GM23338 (cell line): ENCODE data around the gene FOXQ1. TPM values are rescaled to one million over a fixed set of nuclear protein-coding genes. Genes with fewer than 3 reads are reported as not detected.

Source experiments
- ATAC-seq: fragments of 200-7000 bp; cut with Tn5 transposase; 3 replicates; pipeline ENCODE4 v1.9.1; 2020
- DNase-seq: peaks from one replicate; pipeline ENCODE4 v3.0.0-alpha.2; 2015; ENCODE audit warnings: low spot score
- H2AFZ ChIP-seq: fragments of 200-600 bp; sonication (generic); 2 replicates; pipeline ENCODE4 v1.8.0; 2016; ENCODE audit warnings: antibody characterized with exemption, mild to moderate bottlenecking, moderate library complexity
- H3F3A ChIP-seq: fragments of 200-600 bp; sonication (generic); replicated peaks from 2 replicates; pipeline ENCODE4 v1.8.0; 2017; ENCODE audit warnings: antibody characterized with exemption, mixed run types, low read depth
- H3K27ac ChIP-seq: fragments of 200-600 bp; sonication (generic); 2 replicates; pipeline ENCODE4 v1.6.1; 2016; ENCODE audit warnings: low read depth
- H3K27me3 ChIP-seq: fragments of 200-600 bp; sonication (generic); 2 replicates; pipeline ENCODE4 v1.8.0; 2016; ENCODE audit warnings: mild to moderate bottlenecking, mixed run types, moderate library complexity; ENCODE audit not compliant: insufficient read depth
- H3K36me3 ChIP-seq: fragments of 200-600 bp; sonication (generic); 2 replicates; pipeline ENCODE4 v1.8.0; 2016; ENCODE audit warnings: mild to moderate bottlenecking; ENCODE audit not compliant: insufficient read depth
- H3K4me1 ChIP-seq: fragments of 200-600 bp; sonication (generic); 2 replicates; pipeline ENCODE4 v1.8.0; 2016; ENCODE audit warnings: mild to moderate bottlenecking, moderate library complexity; ENCODE audit not compliant: insufficient read depth
- H3K4me2 ChIP-seq: fragments of 200-600 bp; sonication (generic); 2 replicates; pipeline ENCODE4 v1.7.1; 2017; ENCODE audit warnings: mixed run types
- H3K4me3 ChIP-seq: fragments of 200-600 bp; sonication (generic); 2 replicates; pipeline ENCODE4 v1.6.1; 2016; ENCODE audit warnings: mixed run types
- H3K79me2 ChIP-seq: fragments of 200-600 bp; sonication (generic); replicated peaks from 2 replicates; pipeline ENCODE4 v1.8.0; 2017; ENCODE audit warnings: mild to moderate bottlenecking; ENCODE audit not compliant: insufficient read depth
- H3K9me2 ChIP-seq: fragments of 200-600 bp; sonication (generic); 2 replicates; pipeline ENCODE4 v1.8.0; 2017; ENCODE audit not compliant: insufficient read depth
- H4K20me1 ChIP-seq: fragments of 200-600 bp; sonication (generic); replicated peaks from 2 replicates; pipeline ENCODE4 v1.8.0; 2017; ENCODE audit warnings: mild to moderate bottlenecking; ENCODE audit not compliant: insufficient read depth
- H3K27ac Mint-ChIP-seq: 2 replicates; pipeline ENCODE4 v1.8.0; 2020; ENCODE audit warnings: inconsistent platforms, mild to moderate bottlenecking, moderate library complexity, mixed read lengths
- H3K27me3 Mint-ChIP-seq: 3 replicates; pipeline ENCODE4 v1.8.0; 2022; ENCODE audit warnings: low read depth, mild to moderate bottlenecking, moderate library complexity, mixed read lengths, inconsistent platforms; ENCODE audit not compliant: insufficient read depth, poor library complexity
- H3K36me3 Mint-ChIP-seq: 3 replicates; pipeline ENCODE4 v1.8.0; 2021; ENCODE audit warnings: low read depth, mild to moderate bottlenecking, inconsistent platforms, moderate library complexity, mixed read lengths
- H3K4me1 Mint-ChIP-seq: 3 replicates; pipeline ENCODE4 v1.8.0; 2020; ENCODE audit warnings: mild to moderate bottlenecking, inconsistent platforms, mixed read lengths
- H3K4me3 Mint-ChIP-seq: 3 replicates; pipeline ENCODE4 v1.8.0; 2021; ENCODE audit warnings: moderate library complexity, mild to moderate bottlenecking, inconsistent platforms, mixed read lengths
- H3K9me3 Mint-ChIP-seq: 3 replicates; pipeline ENCODE4 v1.8.0; 2020; ENCODE audit warnings: moderate library complexity, mild to moderate bottlenecking, inconsistent platforms, mixed read lengths
- CREB1 ChIP-seq: fragments of 250-450 bp; sonication (Bioruptor Pico); IDR thresholded peaks from 2 replicates; pipeline ENCODE4 v1.5.0; 2020; ENCODE audit warnings: low read depth, mild to moderate bottlenecking, moderate library complexity
- EZH2 ChIP-seq: fragments of 200-600 bp; sonication (generic); IDR thresholded peaks from one replicate; pipeline ENCODE4 v1.8.0; 2017; ENCODE audit warnings: antibody characterized with exemption, mild to moderate bottlenecking, low read depth; ENCODE audit not compliant: unreplicated experiment
- EZH2phosphoT487 ChIP-seq: fragments of 200-600 bp; sonication (generic); IDR thresholded peaks from one replicate; pipeline ENCODE4 v1.8.1; 2018; ENCODE audit warnings: antibody characterized with exemption; ENCODE audit not compliant: unreplicated experiment
- JUNB ChIP-seq: IDR thresholded peaks from one replicate; pipeline ENCODE4 v1.6.1; 2016; ENCODE audit warnings: antibody characterized with exemption; ENCODE audit not compliant: unreplicated experiment
- NANOG ChIP-seq: IDR thresholded peaks from 2 replicates; pipeline ENCODE4 v1.6.1; 2016; ENCODE audit warnings: antibody characterized with exemption, borderline replicate concordance
- POLR2AphosphoS5 ChIP-seq: IDR thresholded peaks from 2 replicates; pipeline ENCODE4 v1.6.1; 2016; ENCODE audit warnings: antibody characterized with exemption, low read depth
- STAT1 ChIP-seq: IDR thresholded peaks from one replicate; pipeline ENCODE4 v1.6.1; 2016; ENCODE audit warnings: antibody characterized with exemption; ENCODE audit not compliant: unreplicated experiment
- ZNF331 ChIP-seq: fragments of 250-450 bp; sonication (Bioruptor Pico); IDR thresholded peaks from 2 replicates; pipeline ENCODE4 v1.5.0; 2020; ENCODE audit warnings: low read depth, mild to moderate bottlenecking, moderate library complexity
- polyA plus RNA-seq: library from polyadenylated mRNA; unstranded; fragments of >200 nt; fragmentation: Nextera tagmentation; extraction: Ambion mirVana; gene quantifications from 2 replicates; pipeline ENCODE4 v1.2.1, GENCODE V29; 2016
- total RNA-seq: library from RNA; depleted of rRNA; stranded (reverse); fragments of >200 nt; shearing (Covaris generic); gene quantifications from 2 replicates; pipeline ENCODE4 v1.2.3, GENCODE V29; 2014
- TF ChIP-seq, protein P1 (sequence below): IDR thresholded peaks from 2 replicates; pipeline ENCODE4 v1.6.1; 2016; ENCODE audit warnings: antibody characterized with exemption
- TF ChIP-seq, protein P2 (sequence below): IDR thresholded peaks from one replicate; pipeline ENCODE4 v1.6.1; 2018; ENCODE audit warnings: antibody characterized with exemption; ENCODE audit not compliant: unreplicated experiment
- TF ChIP-seq, protein P3 (sequence below), 2 experiments: fragments of 200-600 bp in 1 of 2; sonication (generic) in 1 of 2; conservative IDR thresholded peaks; 2 replicates each; pipeline versions ENCODE4 v1.5.1 to v1.6.1; 2016 to 2017; ENCODE audit warnings: antibody characterized with exemption in 2 of 2, low read depth in 2 of 2, mild to moderate bottlenecking in 2 of 2, moderate library complexity in 1 of 2

FOXQ1 gene
- total and polyA plus RNA-seq, 2 experiments from 2014 or later = not detected

DNA sequence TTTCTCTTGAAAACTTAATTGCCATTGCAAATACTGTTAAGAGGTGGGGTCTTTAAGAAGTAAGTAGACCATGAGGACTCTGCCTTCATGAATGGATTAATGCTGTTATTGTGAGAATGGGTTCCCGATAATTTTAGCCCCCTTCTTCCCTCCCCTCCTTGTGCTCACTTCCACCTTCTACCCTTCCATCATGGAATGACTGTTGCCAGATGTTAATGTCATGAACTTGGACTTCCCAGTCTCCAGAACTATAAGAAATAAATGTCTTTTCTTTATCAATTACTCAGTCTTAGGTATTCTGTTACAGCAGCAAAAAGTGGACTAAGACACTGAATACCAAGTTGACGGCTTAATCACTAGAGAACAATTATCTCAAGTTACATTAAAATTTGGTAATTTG, 5.8 kb upstream of the FOXQ1 start:
- peaks cover 33% of the 10 kb centered on the region for H3K27me3 Mint-ChIP-seq
- H3F3A ChIP-seq = peaks cover 1% of the 10 kb centered on the region; the same call in 1 of the 2 replicates
- no peak overlapping the region for H3K27ac ChIP-seq
- H3K4me1 Mint-ChIP-seq = peaks cover 9% of the 10 kb centered on the region
- H3K36me3 ChIP-seq = no peaks in the 10 kb centered on the region
- no peaks in the 10 kb centered on the region; the same call in 1 of the 2 replicates for H4K20me1 ChIP-seq
- peaks cover 45% of the 10 kb centered on the region for H3K27me3 ChIP-seq
- H3K9me3 Mint-ChIP-seq = peaks cover 4% of the 10 kb centered on the region; the same call in 2 of the 3 replicates
- no peaks in the 10 kb centered on the region for H3K36me3 Mint-ChIP-seq
- peaks cover 10% of the 10 kb centered on the region; the same call in 1 of the 2 replicates for H3K4me1 ChIP-seq
- H3K9me2 ChIP-seq = no peaks in the 10 kb centered on the region
- H3K27ac Mint-ChIP-seq = no peak overlapping the region
- no peak overlapping the region for H2AFZ ChIP-seq
- DNase-seq (no peak), ATAC-seq (no peak)
- H3K4me3 ChIP-seq = no peak overlapping the region
- TF ChIP-seq POLR2AphosphoS5 (no peak), CREB1 (no peak), EZH2phosphoT487 (no peak), EZH2 (no peak), NANOG (no peak), STAT1 (no peak), ZNF331 (no peak), JUNB (no peak)
- TF ChIP-seq, protein P1, sequence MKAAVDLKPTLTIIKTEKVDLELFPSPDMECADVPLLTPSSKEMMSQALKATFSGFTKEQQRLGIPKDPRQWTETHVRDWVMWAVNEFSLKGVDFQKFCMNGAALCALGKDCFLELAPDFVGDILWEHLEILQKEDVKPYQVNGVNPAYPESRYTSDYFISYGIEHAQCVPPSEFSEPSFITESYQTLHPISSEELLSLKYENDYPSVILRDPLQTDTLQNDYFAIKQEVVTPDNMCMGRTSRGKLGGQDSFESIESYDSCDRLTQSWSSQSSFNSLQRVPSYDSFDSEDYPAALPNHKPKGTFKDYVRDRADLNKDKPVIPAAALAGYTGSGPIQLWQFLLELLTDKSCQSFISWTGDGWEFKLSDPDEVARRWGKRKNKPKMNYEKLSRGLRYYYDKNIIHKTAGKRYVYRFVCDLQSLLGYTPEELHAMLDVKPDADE = no peak
- TF ChIP-seq, protein P2, sequence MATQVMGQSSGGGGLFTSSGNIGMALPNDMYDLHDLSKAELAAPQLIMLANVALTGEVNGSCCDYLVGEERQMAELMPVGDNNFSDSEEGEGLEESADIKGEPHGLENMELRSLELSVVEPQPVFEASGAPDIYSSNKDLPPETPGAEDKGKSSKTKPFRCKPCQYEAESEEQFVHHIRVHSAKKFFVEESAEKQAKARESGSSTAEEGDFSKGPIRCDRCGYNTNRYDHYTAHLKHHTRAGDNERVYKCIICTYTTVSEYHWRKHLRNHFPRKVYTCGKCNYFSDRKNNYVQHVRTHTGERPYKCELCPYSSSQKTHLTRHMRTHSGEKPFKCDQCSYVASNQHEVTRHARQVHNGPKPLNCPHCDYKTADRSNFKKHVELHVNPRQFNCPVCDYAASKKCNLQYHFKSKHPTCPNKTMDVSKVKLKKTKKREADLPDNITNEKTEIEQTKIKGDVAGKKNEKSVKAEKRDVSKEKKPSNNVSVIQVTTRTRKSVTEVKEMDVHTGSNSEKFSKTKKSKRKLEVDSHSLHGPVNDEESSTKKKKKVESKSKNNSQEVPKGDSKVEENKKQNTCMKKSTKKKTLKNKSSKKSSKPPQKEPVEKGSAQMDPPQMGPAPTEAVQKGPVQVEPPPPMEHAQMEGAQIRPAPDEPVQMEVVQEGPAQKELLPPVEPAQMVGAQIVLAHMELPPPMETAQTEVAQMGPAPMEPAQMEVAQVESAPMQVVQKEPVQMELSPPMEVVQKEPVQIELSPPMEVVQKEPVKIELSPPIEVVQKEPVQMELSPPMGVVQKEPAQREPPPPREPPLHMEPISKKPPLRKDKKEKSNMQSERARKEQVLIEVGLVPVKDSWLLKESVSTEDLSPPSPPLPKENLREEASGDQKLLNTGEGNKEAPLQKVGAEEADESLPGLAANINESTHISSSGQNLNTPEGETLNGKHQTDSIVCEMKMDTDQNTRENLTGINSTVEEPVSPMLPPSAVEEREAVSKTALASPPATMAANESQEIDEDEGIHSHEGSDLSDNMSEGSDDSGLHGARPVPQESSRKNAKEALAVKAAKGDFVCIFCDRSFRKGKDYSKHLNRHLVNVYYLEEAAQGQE = no peak
- TF ChIP-seq, protein P3, sequence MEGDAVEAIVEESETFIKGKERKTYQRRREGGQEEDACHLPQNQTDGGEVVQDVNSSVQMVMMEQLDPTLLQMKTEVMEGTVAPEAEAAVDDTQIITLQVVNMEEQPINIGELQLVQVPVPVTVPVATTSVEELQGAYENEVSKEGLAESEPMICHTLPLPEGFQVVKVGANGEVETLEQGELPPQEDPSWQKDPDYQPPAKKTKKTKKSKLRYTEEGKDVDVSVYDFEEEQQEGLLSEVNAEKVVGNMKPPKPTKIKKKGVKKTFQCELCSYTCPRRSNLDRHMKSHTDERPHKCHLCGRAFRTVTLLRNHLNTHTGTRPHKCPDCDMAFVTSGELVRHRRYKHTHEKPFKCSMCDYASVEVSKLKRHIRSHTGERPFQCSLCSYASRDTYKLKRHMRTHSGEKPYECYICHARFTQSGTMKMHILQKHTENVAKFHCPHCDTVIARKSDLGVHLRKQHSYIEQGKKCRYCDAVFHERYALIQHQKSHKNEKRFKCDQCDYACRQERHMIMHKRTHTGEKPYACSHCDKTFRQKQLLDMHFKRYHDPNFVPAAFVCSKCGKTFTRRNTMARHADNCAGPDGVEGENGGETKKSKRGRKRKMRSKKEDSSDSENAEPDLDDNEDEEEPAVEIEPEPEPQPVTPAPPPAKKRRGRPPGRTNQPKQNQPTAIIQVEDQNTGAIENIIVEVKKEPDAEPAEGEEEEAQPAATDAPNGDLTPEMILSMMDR (conservative IDR thresholded peaks at IDR 0.05; ENCODE audit: low read depth in 2 of 2) = no peak
- no peak overlapping the region for H3K4me3 Mint-ChIP-seq
- no peak overlapping the region for H3K4me2 ChIP-seq
- no peaks in the 10 kb centered on the region for H3K79me2 ChIP-seq
